Naive B cell (primary cell): Measurements from ENCODE around the gene FAM25G. TPM values are rescaled to one million over a fixed set of nuclear protein-coding genes. Genes with fewer than 3 reads are reported as not detected.
"Not testable (repeated sequence)": the region's sequence is repeated elsewhere in the genome, so short reads cannot be mapped to it uniquely, and the experiment has no call there.

Experiments used
- ATAC-seq, 2 donors: fragments of 150-1000 bp; cut with Tn5 transposase; 2 replicates each; pipeline ENCODE4 v1.10.0; 2021; ENCODE audit warnings: low read depth in 2 of 2, mild to moderate bottlenecking in 2 of 2, moderate library complexity in 2 of 2
- DNase-seq: peaks from one replicate; pipeline ENCODE4 v3.0.0; 2022
- H3K27ac Mint-ChIP-seq, 6 donors: one replicate each; pipeline ENCODE4 v1.8.0; 2020 to 2022; ENCODE audit warnings: mild to moderate bottlenecking in 6 of 6, mixed read lengths in 6 of 6, moderate library complexity in 5 of 6, inconsistent platforms in 2 of 6
- H3K27me3 Mint-ChIP-seq, 3 donors: one replicate each; pipeline ENCODE4 v1.8.0; 2021 to 2022; ENCODE audit warnings: mixed read lengths in 3 of 3, mild to moderate bottlenecking in 1 of 3
- H3K36me3 Mint-ChIP-seq, 2 donors: one replicate each; pipeline ENCODE4 v1.8.0; 2020 to 2022; ENCODE audit warnings: mixed read lengths in 2 of 2, inconsistent platforms in 1 of 2, mild to moderate bottlenecking in 1 of 2
- H3K4me1 Mint-ChIP-seq, 3 donors: one replicate each; pipeline ENCODE4 v1.8.0; 2020 to 2022; ENCODE audit warnings: mixed read lengths in 3 of 3, inconsistent platforms in 1 of 3, mild to moderate bottlenecking in 1 of 3, moderate library complexity in 1 of 3
- H3K4me3 Mint-ChIP-seq, 8 donors: one replicate each; pipeline ENCODE4 v1.8.0; 2020 to 2022; ENCODE audit warnings: mild to moderate bottlenecking in 8 of 8, mixed read lengths in 8 of 8, moderate library complexity in 8 of 8, inconsistent platforms in 2 of 8
- H3K9me3 Mint-ChIP-seq, 7 donors: one replicate each; pipeline ENCODE4 v1.8.0; 2020 to 2022; ENCODE audit warnings: mixed read lengths in 7 of 7, mild to moderate bottlenecking in 5 of 7, inconsistent platforms in 2 of 7, moderate library complexity in 1 of 7
- polyA plus RNA-seq, 6 donors: library from polyadenylated mRNA; unstranded; fragments of 300-500 nt; fragmentation: Illumina TruSeq; gene quantifications; one replicate each; pipeline ENCODE4 v1.2.3, GENCODE V29; 2021; ENCODE audit warnings: low read depth in 6 of 6

The FAM25G gene
- polyA plus RNA-seq, 6 donors from 2014 or later: not detected

GRCh38 chr10:47475101-47475500 lies 16.4 kb downstream of the FAM25G start:
- not testable (repeated sequence) for H3K27ac Mint-ChIP-seq, H3K9me3 Mint-ChIP-seq, H3K4me3 Mint-ChIP-seq, H3K27me3 Mint-ChIP-seq, H3K36me3 Mint-ChIP-seq, H3K4me1 Mint-ChIP-seq, DNase-seq, ATAC-seq

GRCh38 chr10:47473516-47473915 lies 18.0 kb downstream of the FAM25G start:
- not testable (repeated sequence) for H3K27me3 Mint-ChIP-seq, H3K27ac Mint-ChIP-seq

GRCh38 chr10:47472647-47473046 lies 18.9 kb downstream of the FAM25G start:
- not testable (repeated sequence) for H3K4me1 Mint-ChIP-seq, H3K9me3 Mint-ChIP-seq, DNase-seq, H3K27me3 Mint-ChIP-seq, H3K36me3 Mint-ChIP-seq, ATAC-seq, H3K4me3 Mint-ChIP-seq, H3K27ac Mint-ChIP-seq

More at GRCh38 chr10:47473516-47473915, 18.0 kb downstream of the FAM25G start:
- DNase-seq, ATAC-seq, H3K36me3 Mint-ChIP-seq, H3K4me3 Mint-ChIP-seq, H3K9me3 Mint-ChIP-seq, H3K4me1 Mint-ChIP-seq: not testable (repeated sequence)

GRCh38 chr10:47472072-47472471 lies 19.4 kb downstream of the FAM25G start:
- not testable (repeated sequence) for H3K27ac Mint-ChIP-seq

GRCh38 chr10:47468731-47469528 lies 22.6 kb downstream of the FAM25G start:
- DNase-seq, H3K36me3 Mint-ChIP-seq, H3K27me3 Mint-ChIP-seq, H3K27ac Mint-ChIP-seq, ATAC-seq, H3K4me1 Mint-ChIP-seq, H3K4me3 Mint-ChIP-seq, H3K9me3 Mint-ChIP-seq: not testable (repeated sequence)

More at GRCh38 chr10:47472072-47472471, 19.4 kb downstream of the FAM25G start:
- not testable (repeated sequence) for ATAC-seq, DNase-seq, H3K36me3 Mint-ChIP-seq, H3K4me3 Mint-ChIP-seq, H3K9me3 Mint-ChIP-seq, H3K4me1 Mint-ChIP-seq, H3K27me3 Mint-ChIP-seq

- not testable (repeated sequence) for H3K27ac Mint-ChIP-seq, H3K27me3 Mint-ChIP-seq, H3K4me1 Mint-ChIP-seq, ATAC-seq, DNase-seq, H3K36me3 Mint-ChIP-seq, H3K4me3 Mint-ChIP-seq, H3K9me3 Mint-ChIP-seq
Observed at GRCh38 chr10:47467957-47468356, 23.5 kb downstream of the FAM25G start.

GRCh38 chr10:47467458-47467857 lies 24.0 kb downstream of the FAM25G start:
- H3K36me3 Mint-ChIP-seq, DNase-seq, H3K27me3 Mint-ChIP-seq, ATAC-seq, H3K27ac Mint-ChIP-seq, H3K9me3 Mint-ChIP-seq, H3K4me1 Mint-ChIP-seq, H3K4me3 Mint-ChIP-seq: not testable (repeated sequence)

- not testable (repeated sequence) for DNase-seq, H3K27ac Mint-ChIP-seq, H3K36me3 Mint-ChIP-seq, H3K27me3 Mint-ChIP-seq, ATAC-seq, H3K4me3 Mint-ChIP-seq, H3K4me1 Mint-ChIP-seq, H3K9me3 Mint-ChIP-seq
Observed at GRCh38 chr10:47465216-47465917, 26.1 kb downstream of the FAM25G start.

- not testable (repeated sequence) for H3K27ac Mint-ChIP-seq, H3K4me3 Mint-ChIP-seq
Observed at GRCh38 chr10:47462577-47463358, 28.7 kb downstream of the FAM25G start.

GRCh38 chr10:47461261-47461687 lies 30.2 kb downstream of the FAM25G start:
- Mint-ChIP-seq H3K27me3 (peaks cover 4 to 12% (median 6%) of the 10 kb centered on the region in 3 donors), H3K27ac (peak overlapping the region in 1 of 6 donors; percentile 22), H3K4me3 (peak overlapping the region in 1 of 8 donors; percentile 32)
- DNase-seq, H3K4me1 Mint-ChIP-seq, H3K9me3 Mint-ChIP-seq, H3K36me3 Mint-ChIP-seq: not testable (repeated sequence)
- peak; percentile 32 to 63 for ATAC-seq

More at GRCh38 chr10:47462577-47463358, 28.7 kb downstream of the FAM25G start:
- H3K36me3 Mint-ChIP-seq, DNase-seq, H3K9me3 Mint-ChIP-seq, H3K4me1 Mint-ChIP-seq, ATAC-seq: not testable (repeated sequence)
- H3K27me3 Mint-ChIP-seq: peaks cover 0 to 12% (median 6%) of the 10 kb centered on the region in 3 donors

GRCh38 chr10:47458466-47459154 lies 32.9 kb downstream of the FAM25G start:
- Mint-ChIP-seq H3K36me3 (no peaks in the 10 kb centered on the region), H3K27ac (no peak overlapping the region), H3K27me3 (peaks cover 10 to 13% (median 10%) of the 10 kb centered on the region in 3 donors), H3K4me1 (peaks cover under 1 to 9% (median 5%) of the 10 kb centered on the region in 3 donors), H3K4me3 (no peak overlapping the region), H3K9me3 (no peaks in the 10 kb centered on the region)
- ATAC-seq (no peak), DNase-seq (no peak)

- H3K27me3 Mint-ChIP-seq: peaks cover 14 to 17% (median 15%) of the 10 kb centered on the region in 3 donors
- H3K27ac Mint-ChIP-seq: no peak overlapping the region
- DNase-seq (no peak), ATAC-seq (no peak)
- no peaks in the 10 kb centered on the region for H3K36me3 Mint-ChIP-seq
- H3K4me1 Mint-ChIP-seq: peaks cover 4 to 9% (median 5%) of the 10 kb centered on the region in 3 donors
- H3K4me3 Mint-ChIP-seq: peak overlapping the region in 1 of 8 donors; percentile 25
- no peaks in the 10 kb centered on the region for H3K9me3 Mint-ChIP-seq
Observed at GRCh38 chr10:47457826-47458225, 33.7 kb downstream of the FAM25G start.

GRCh38 chr10:47457528-47457820 lies 34.0 kb downstream of the FAM25G start:
- DNase-seq (no peak), ATAC-seq (no peak)
- Mint-ChIP-seq H3K4me1 (peaks cover 4 to 9% (median 5%) of the 10 kb centered on the region in 3 donors), H3K36me3 (no peaks in the 10 kb centered on the region), H3K27ac (no peak overlapping the region), H3K4me3 (no peak overlapping the region), H3K9me3 (no peaks in the 10 kb centered on the region), H3K27me3 (peaks cover 14 to 17% (median 15%) of the 10 kb centered on the region in 3 donors)
